LNCaP clone FGC (cell line): ENCODE results near the gene TENM4.

Source experiments
- DNase-seq: peaks from one replicate; pipeline ENCODE4 v3.0.0-alpha.2; 2011; ENCODE audit warnings: low read depth
- H3K4me3 ChIP-seq: 2 replicates; pipeline ENCODE4 v1.5.1; 2011; ENCODE audit warnings: mild to moderate bottlenecking, low read depth, low read length, control low read depth
- CTCF ChIP-seq: IDR thresholded peaks from 2 replicates; pipeline ENCODE4 v1.5.1; 2012; ENCODE audit warnings: mild to moderate bottlenecking; ENCODE audit not compliant: control insufficient read depth, insufficient read depth; ENCODE audit errors: extremely low read depth

Gene TENM4

GRCh38 chr11:79019975-79020374, 420.9 kb downstream of the TENM4 start:
- H3K4me3 ChIP-seq = no peak overlapping the region
- DNase-seq = no peak
- no peak for TF ChIP-seq CTCF

GRCh38 chr11:79019277-79019676, 421.6 kb downstream of the TENM4 start:
- H3K4me3 ChIP-seq = no peak overlapping the region
- DNase-seq = no peak
- TF ChIP-seq CTCF = no peak

GRCh38 chr11:79018371-79018849, 422.4 kb downstream of the TENM4 start:
- TF ChIP-seq CTCF = no peak
- H3K4me3 ChIP-seq = no peak overlapping the region
- DNase-seq = no peak

GRCh38 chr11:79017811-79018210, 423.0 kb downstream of the TENM4 start:
- DNase-seq = no peak
- no peak overlapping the region for H3K4me3 ChIP-seq
- TF ChIP-seq CTCF = no peak

- TF ChIP-seq CTCF = no peak
Observed at GRCh38 chr11:79013509-79013908, 427.3 kb downstream of the TENM4 start.

GRCh38 chr11:79011357-79011756, 429.5 kb downstream of the TENM4 start:
- DNase-seq = no peak
- H3K4me3 ChIP-seq = no peak overlapping the region
- no peak for TF ChIP-seq CTCF

More at GRCh38 chr11:79013509-79013908, 427.3 kb downstream of the TENM4 start:
- no peak for DNase-seq
- no peak overlapping the region for H3K4me3 ChIP-seq

GRCh38 chr11:79007771-79008402, 432.9 kb downstream of the TENM4 start:
- no peak for TF ChIP-seq CTCF
- H3K4me3 ChIP-seq = no peak overlapping the region
- no peak for DNase-seq
